ENCODE measurements around the gene B4GAT1.

DNA sequence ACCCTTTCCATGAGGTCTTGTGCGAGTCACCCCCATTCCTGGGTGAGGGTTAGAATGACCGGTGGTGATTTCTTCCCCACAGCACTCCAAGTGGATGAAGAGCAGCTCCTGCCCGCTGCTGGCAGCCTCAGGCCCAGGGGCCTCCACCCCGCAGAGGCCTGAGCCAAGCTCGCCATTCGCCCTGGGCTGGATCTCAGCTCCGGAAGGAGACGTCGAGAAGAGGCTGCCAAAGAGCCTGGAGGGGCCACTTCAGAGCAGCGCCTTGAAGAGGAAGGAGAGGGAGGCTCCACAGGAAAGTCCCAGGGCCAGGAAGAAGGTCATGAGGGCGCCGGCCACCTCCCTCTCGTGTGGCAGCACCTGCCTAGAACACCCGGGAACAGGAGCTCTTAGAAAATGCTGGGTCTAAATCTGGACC, 15.8 kb upstream of the B4GAT1 start:
- TF ChIP-seq RAD21 (IDR thresholded peaks at IDR 0.05; ENCODE audit: low read length) (no peak), POLR2A (IDR thresholded peaks at IDR 0.05; ENCODE audit: low read depth, low read length) (no peak), FOS (IDR thresholded peaks at IDR 0.05; ENCODE audit: low read depth, low read length) (no peak)
- TF ChIP-seq, protein P1, sequence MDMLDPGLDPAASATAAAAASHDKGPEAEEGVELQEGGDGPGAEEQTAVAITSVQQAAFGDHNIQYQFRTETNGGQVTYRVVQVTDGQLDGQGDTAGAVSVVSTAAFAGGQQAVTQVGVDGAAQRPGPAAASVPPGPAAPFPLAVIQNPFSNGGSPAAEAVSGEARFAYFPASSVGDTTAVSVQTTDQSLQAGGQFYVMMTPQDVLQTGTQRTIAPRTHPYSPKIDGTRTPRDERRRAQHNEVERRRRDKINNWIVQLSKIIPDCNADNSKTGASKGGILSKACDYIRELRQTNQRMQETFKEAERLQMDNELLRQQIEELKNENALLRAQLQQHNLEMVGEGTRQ (IDR thresholded peaks at IDR 0.05; ENCODE audit: low read depth, low read length) = no peak
- TF ChIP-seq, protein P2, sequence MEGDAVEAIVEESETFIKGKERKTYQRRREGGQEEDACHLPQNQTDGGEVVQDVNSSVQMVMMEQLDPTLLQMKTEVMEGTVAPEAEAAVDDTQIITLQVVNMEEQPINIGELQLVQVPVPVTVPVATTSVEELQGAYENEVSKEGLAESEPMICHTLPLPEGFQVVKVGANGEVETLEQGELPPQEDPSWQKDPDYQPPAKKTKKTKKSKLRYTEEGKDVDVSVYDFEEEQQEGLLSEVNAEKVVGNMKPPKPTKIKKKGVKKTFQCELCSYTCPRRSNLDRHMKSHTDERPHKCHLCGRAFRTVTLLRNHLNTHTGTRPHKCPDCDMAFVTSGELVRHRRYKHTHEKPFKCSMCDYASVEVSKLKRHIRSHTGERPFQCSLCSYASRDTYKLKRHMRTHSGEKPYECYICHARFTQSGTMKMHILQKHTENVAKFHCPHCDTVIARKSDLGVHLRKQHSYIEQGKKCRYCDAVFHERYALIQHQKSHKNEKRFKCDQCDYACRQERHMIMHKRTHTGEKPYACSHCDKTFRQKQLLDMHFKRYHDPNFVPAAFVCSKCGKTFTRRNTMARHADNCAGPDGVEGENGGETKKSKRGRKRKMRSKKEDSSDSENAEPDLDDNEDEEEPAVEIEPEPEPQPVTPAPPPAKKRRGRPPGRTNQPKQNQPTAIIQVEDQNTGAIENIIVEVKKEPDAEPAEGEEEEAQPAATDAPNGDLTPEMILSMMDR (conservative IDR thresholded peaks at IDR 0.05; ENCODE audit: low read depth, low read length) = no peak
